HEK293 (cell line): ENCODE results near the gene GBA3.

Experiments
- REST ChIP-seq: fragments of 450-650 bp; formaldehyde crosslinking; IDR thresholded peaks from 2 replicates; pipeline ENCODE4 v1.5.1; 2016; ENCODE audit warnings: missing biosample characterization, missing genetic modification characterization
- ZNF175 ChIP-seq: fragments of 450-650 bp; formaldehyde crosslinking; IDR thresholded peaks from 2 replicates; pipeline ENCODE4 v1.5.1; 2016; ENCODE audit warnings: missing biosample characterization, missing genetic modification characterization
- ZNF184 ChIP-seq: fragments of 450-650 bp; IDR thresholded peaks from 2 replicates; pipeline ENCODE4 v1.5.1; 2018; ENCODE audit warnings: missing biosample characterization, mild to moderate bottlenecking, missing genetic modification characterization
- ZNF274 ChIP-seq, 2 experiments: fragments of 200-500 bp in 1 of 2; fragments of 450-650 bp in 1 of 2; sonication (Bioruptor generic) in 1 of 2; formaldehyde crosslinking in 1 of 2; IDR thresholded peaks; 2 replicates each; pipeline versions ENCODE4 v1.5.1 to v1.6.1; 2014 to 2016; ENCODE audit warnings: borderline replicate concordance in 1 of 2, inconsistent platforms in 1 of 2, low read length in 1 of 2, missing biosample characterization in 1 of 2, missing genetic modification characterization in 1 of 2
- ZNF354C ChIP-seq: fragments of 450-650 bp; formaldehyde crosslinking; IDR thresholded peaks from 2 replicates; pipeline ENCODE4 v1.5.1; 2016; ENCODE audit warnings: missing biosample characterization, missing genetic modification characterization, low read depth, borderline replicate concordance
- ZNF658 ChIP-seq: fragments of 450-650 bp; formaldehyde crosslinking; IDR thresholded peaks from 2 replicates; pipeline ENCODE4; 2016; ENCODE audit warnings: missing biosample characterization, missing genetic modification characterization
- TF ChIP-seq, protein P1 (sequence below): fragments of 450-650 bp; formaldehyde crosslinking; IDR thresholded peaks from 2 replicates; pipeline ENCODE4 v1.5.1; 2016; ENCODE audit warnings: missing biosample characterization, missing genetic modification characterization

- TF ChIP-seq, protein P1, sequence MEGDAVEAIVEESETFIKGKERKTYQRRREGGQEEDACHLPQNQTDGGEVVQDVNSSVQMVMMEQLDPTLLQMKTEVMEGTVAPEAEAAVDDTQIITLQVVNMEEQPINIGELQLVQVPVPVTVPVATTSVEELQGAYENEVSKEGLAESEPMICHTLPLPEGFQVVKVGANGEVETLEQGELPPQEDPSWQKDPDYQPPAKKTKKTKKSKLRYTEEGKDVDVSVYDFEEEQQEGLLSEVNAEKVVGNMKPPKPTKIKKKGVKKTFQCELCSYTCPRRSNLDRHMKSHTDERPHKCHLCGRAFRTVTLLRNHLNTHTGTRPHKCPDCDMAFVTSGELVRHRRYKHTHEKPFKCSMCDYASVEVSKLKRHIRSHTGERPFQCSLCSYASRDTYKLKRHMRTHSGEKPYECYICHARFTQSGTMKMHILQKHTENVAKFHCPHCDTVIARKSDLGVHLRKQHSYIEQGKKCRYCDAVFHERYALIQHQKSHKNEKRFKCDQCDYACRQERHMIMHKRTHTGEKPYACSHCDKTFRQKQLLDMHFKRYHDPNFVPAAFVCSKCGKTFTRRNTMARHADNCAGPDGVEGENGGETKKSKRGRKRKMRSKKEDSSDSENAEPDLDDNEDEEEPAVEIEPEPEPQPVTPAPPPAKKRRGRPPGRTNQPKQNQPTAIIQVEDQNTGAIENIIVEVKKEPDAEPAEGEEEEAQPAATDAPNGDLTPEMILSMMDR = no peak
- TF ChIP-seq ZNF658 (tag by site-specific recombination) = no peak
- no peak for TF ChIP-seq ZNF175 (tag by site-specific recombination)
- TF ChIP-seq ZNF274 (IDR thresholded peaks at IDR 0.05; ENCODE audit: low read length) = no peak
- TF ChIP-seq ZNF274 (tag by site-specific recombination; IDR thresholded peaks at IDR 0.05; ENCODE audit: borderline replicate concordance) = no peak
- TF ChIP-seq ZNF354C (tag by site-specific recombination) = no peak
- no peak for TF ChIP-seq ZNF184 (tag by site-specific recombination)
- no peak for TF ChIP-seq REST (tag by site-specific recombination)
Measured at GRCh38 chr4:22719218-22719617, 26.5 kb downstream of the GBA3 start.
